Measurements from ENCODE around the gene TMCC2. TPM values are rescaled to one million over a fixed set of nuclear protein-coding genes. Genes with fewer than 3 reads are reported as not detected.

TMCC2 gene
- total RNA-seq, 1 experiment from 2014 or later, result 2.7 TPM

DNA sequence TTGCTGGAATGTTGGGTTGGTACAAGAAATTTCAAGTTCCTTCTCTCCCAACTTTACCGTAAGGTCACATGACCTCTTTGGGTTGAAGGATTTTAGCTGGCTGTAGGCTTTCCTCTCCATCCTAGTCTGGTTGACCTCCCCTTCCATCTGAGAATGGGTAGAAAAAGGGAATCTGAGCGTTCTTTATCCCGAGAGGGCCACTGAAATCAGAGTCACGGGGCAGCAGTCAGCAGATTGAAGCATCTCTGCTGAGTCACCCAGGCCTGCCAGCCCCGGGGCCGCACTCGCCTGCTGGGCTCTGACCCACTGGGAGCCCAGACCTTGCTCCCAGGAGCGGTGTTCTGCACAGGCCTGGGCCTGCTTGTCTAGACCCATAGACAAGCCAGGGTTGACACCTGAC lies 31.0 kb downstream of the TMCC2 start:
- Histone ChIP-seq H3K36me3 (ENCODE audit: control insufficient read depth in 1 of 2, insufficient read depth in 2 of 2, low read length in 2 of 2) (no peaks in the 10 kb centered on the region), H3K4me3 (replicated peaks in 1 of 2; ENCODE audit: low read depth in 1 of 2, low read length in 2 of 2) (peak overlapping the region in 1 of 2 experiments; percentile 3; a peak in 1 of 4 replicates), H3K79me2 (ENCODE audit: insufficient read depth, low read length) (no peaks in the 10 kb centered on the region), H3K4me2 (ENCODE audit: low read length) (peak overlapping the region; percentile 69), H3K27ac (ENCODE audit: low read depth, low read length) (peak overlapping the region; percentile 38), H3K4me1 (ENCODE audit: control insufficient read depth in 1 of 2, insufficient read depth in 2 of 2, low read length in 2 of 2) (peaks cover 21 to 50% of the 10 kb centered on the region in 2 experiments), H3K9me3 (ENCODE audit: control insufficient read depth in 1 of 2, insufficient read depth in 1 of 2, low read depth in 1 of 2, low read length in 2 of 2) (no peaks in the 10 kb centered on the region), H3K9ac (ENCODE audit: low read length) (peak overlapping the region; percentile 19), H3K9me2 (ENCODE audit: insufficient read depth) (no peaks in the 10 kb centered on the region), H3K27me3 (ENCODE audit: insufficient read depth, low read length) (no peaks in the 10 kb centered on the region), H4K20me1 (ENCODE audit: insufficient read depth) (no peaks in the 10 kb centered on the region), H2AFZ (ENCODE audit: low read depth, low read length, poor library complexity, severe bottlenecking) (peak overlapping the region; percentile 75)
- ATAC-seq (peak; percentile 60), DNase-seq (ENCODE audit: low read depth, low spot score) (no peak)
- TF ChIP-seq ZNF274 (IDR thresholded peaks at IDR 0.05; ENCODE audit: low read depth, low read length) (no peak), SP1 (IDR thresholded peaks at IDR 0.05; ENCODE audit: low read depth) (peak; percentile 8; the same call in 1 of the 2 replicates), FOSL1 (IDR thresholded peaks at IDR 0.05; ENCODE audit: low read depth) (no peak)
- ChIA-PET RAD21 (ENCODE audit: low non-redundant PET in 1 of 2, low total read pairs in 2 of 2, uncharacterized antibody in 2 of 2, unreplicated experiment in 2 of 2) (interaction anchor here in 1 of 2 experiments (1.5 kb wide), 1 partner anchor 30 kb away, joined by 4 read pairs; no protein-coding TSS in a partner anchor), POLR2A (no interaction called here), CTCF (interaction anchor here (0.8 to 4.6 kb wide), 10 partner anchors 12 to 452 kb away, joined by 3 to 66 read pairs (median 6); partner anchors contain the start of gene TMCC2)
- intact Hi-C loops (cut with micrococcal nuclease), result loop anchor here (5.0 kb wide), 1 partner anchor 46 kb away; the partner anchor contains the start of gene DSTYK
- BruUV-seq (replicated peaks), result no TSS peak

DNA sequence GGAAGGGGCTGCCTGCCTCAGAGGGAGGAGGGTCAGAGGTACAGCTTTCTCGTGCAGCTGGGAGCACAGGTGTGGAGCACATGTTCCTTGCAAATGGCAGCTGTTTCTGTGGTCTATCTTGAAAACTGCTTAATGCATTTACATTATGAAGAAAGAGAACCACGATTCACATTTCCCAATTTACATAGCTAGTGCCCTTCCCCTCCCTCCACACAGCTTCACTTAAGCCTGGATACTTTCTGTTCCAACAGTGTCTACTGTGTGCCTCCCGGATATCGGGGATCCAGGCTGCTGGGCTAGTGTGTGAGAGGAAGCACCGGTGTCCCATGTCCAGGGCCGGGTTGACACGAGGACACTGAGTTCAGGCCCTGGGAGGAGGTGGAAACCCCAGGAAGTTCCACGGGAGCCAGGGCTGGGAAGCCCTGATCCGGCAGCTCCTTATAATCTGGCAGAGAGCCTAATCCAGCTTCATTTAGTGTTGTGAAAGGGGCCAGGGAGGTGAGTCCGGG lies 31.6 kb downstream of the TMCC2 start:
- no peaks in the 10 kb centered on the region for H3K9me2 ChIP-seq (ENCODE audit: insufficient read depth)
- H4K20me1 ChIP-seq (ENCODE audit: insufficient read depth), result no peaks in the 10 kb centered on the region
- peak overlapping the region; percentile 19 for H3K9ac ChIP-seq (ENCODE audit: low read length)
- H3K4me3 ChIP-seq (replicated peaks in 1 of 2; ENCODE audit: low read depth in 1 of 2, low read length in 2 of 2), result no peak overlapping the region
- BruUV-seq (replicated peaks), result no TSS peak
- peak overlapping the region; percentile 38 for H3K27ac ChIP-seq (ENCODE audit: low read depth, low read length)
- CTCF ChIA-PET, result interaction anchor here (0.8 to 4.6 kb wide), 10 partner anchors 12 to 452 kb away, joined by 3 to 66 read pairs (median 4); partner anchors contain the start of gene TMCC2
- no peaks in the 10 kb centered on the region for H3K79me2 ChIP-seq (ENCODE audit: insufficient read depth, low read length)
- no peak overlapping the region for H2AFZ ChIP-seq (ENCODE audit: low read depth, low read length, poor library complexity, severe bottlenecking)
- DNase-seq (ENCODE audit: low read depth, low spot score), result no peak
- no peaks in the 10 kb centered on the region for H3K9me3 ChIP-seq (ENCODE audit: control insufficient read depth in 1 of 2, insufficient read depth in 1 of 2, low read depth in 1 of 2, low read length in 2 of 2)
- peak overlapping the region; percentile 69 for H3K4me2 ChIP-seq (ENCODE audit: low read length)
- TF ChIP-seq JUND (IDR thresholded peaks at IDR 0.05), result no peak
- no peaks in the 10 kb centered on the region for H3K27me3 ChIP-seq (ENCODE audit: insufficient read depth, low read length)
- intact Hi-C loops (cut with micrococcal nuclease), result loop anchor here (5.0 kb wide), 1 partner anchor 47 kb away; the partner anchor contains the start of gene DSTYK
- H3K36me3 ChIP-seq (ENCODE audit: control insufficient read depth in 1 of 2, insufficient read depth in 2 of 2, low read length in 2 of 2), result no peaks in the 10 kb centered on the region
- H3K4me1 ChIP-seq (ENCODE audit: control insufficient read depth in 1 of 2, insufficient read depth in 2 of 2, low read length in 2 of 2), result peaks cover 21 to 51% of the 10 kb centered on the region in 2 experiments
- POLR2A ChIA-PET, result no interaction called here
- RAD21 ChIA-PET (ENCODE audit: low non-redundant PET in 1 of 2, low total read pairs in 2 of 2, uncharacterized antibody in 2 of 2, unreplicated experiment in 2 of 2), result interaction anchor here in 1 of 2 experiments (1.5 kb wide), 1 partner anchor 30 kb away, joined by 4 read pairs; no protein-coding TSS in a partner anchor
- no peak for ATAC-seq
